SW480 (cell line): ENCODE results near the gene WWC1.
A peak's percentile ranks its signal among the peaks of the same experiment; 100 is the strongest.
"Not testable (repeated sequence)": the region's sequence is repeated elsewhere in the genome, so short reads cannot be mapped to it uniquely, and the experiment has no call there.

Experiments used
- DNase-seq: peaks from one replicate; pipeline ENCODE4 v3.0.0-alpha.2; 2016; ENCODE audit warnings: low spot score

The WWC1 gene

GRCh38 chr5:168286386-168286785 is 5.1 kb upstream of the WWC1 start:
- DNase-seq = no peak

- not testable (repeated sequence) for DNase-seq
Measured at GRCh38 chr5:168286863-168287262, 4.6 kb upstream of the WWC1 start.

- DNase-seq = no peak
Measured at GRCh38 chr5:168287362-168287761, 4.1 kb upstream of the WWC1 start.

- peak; percentile 97 for DNase-seq
Measured at GRCh38 chr5:168288349-168289245, 2.8 kb upstream of the WWC1 start.

GRCh38 chr5:168290902-168291341 is 523 bp upstream of the WWC1 start:
- no peak for DNase-seq

- peak; percentile 38 for DNase-seq
Measured at GRCh38 chr5:168291964-168292785, 730 bp downstream of the WWC1 start.

- no peak for DNase-seq
Measured at GRCh38 chr5:168292786-168293696, 1.6 kb downstream of the WWC1 start.

- no peak for DNase-seq
Measured at GRCh38 chr5:168295574-168296201, 4.2 kb downstream of the WWC1 start.

GRCh38 chr5:168296682-168297081 is 5.2 kb downstream of the WWC1 start:
- DNase-seq = no peak

GRCh38 chr5:168298949-168299348 is 7.5 kb downstream of the WWC1 start:
- no peak for DNase-seq

- DNase-seq = no peak
Measured at GRCh38 chr5:168299372-168299771, 7.9 kb downstream of the WWC1 start.

GRCh38 chr5:168300326-168301182 is 9.1 kb downstream of the WWC1 start:
- DNase-seq = no peak

- DNase-seq = peak; percentile 32
Measured at GRCh38 chr5:168301593-168302390, 10.3 kb downstream of the WWC1 start.

- DNase-seq = no peak
Measured at GRCh38 chr5:168302785-168303184, 11.3 kb downstream of the WWC1 start.

- DNase-seq = no peak
Measured at GRCh38 chr5:168303393-168304025, 12.1 kb downstream of the WWC1 start.

- no peak for DNase-seq
Measured at GRCh38 chr5:168304349-168304748, 12.9 kb downstream of the WWC1 start.

- no peak for DNase-seq
Measured at GRCh38 chr5:168305281-168305680, 13.8 kb downstream of the WWC1 start.

- DNase-seq = no peak
Measured at GRCh38 chr5:168307022-168307421, 15.6 kb downstream of the WWC1 start.

- no peak for DNase-seq
Measured at GRCh38 chr5:168307925-168308584, 16.6 kb downstream of the WWC1 start.
